ENCODE results near the gene ANKHD1.

Gene ANKHD1, protein sequence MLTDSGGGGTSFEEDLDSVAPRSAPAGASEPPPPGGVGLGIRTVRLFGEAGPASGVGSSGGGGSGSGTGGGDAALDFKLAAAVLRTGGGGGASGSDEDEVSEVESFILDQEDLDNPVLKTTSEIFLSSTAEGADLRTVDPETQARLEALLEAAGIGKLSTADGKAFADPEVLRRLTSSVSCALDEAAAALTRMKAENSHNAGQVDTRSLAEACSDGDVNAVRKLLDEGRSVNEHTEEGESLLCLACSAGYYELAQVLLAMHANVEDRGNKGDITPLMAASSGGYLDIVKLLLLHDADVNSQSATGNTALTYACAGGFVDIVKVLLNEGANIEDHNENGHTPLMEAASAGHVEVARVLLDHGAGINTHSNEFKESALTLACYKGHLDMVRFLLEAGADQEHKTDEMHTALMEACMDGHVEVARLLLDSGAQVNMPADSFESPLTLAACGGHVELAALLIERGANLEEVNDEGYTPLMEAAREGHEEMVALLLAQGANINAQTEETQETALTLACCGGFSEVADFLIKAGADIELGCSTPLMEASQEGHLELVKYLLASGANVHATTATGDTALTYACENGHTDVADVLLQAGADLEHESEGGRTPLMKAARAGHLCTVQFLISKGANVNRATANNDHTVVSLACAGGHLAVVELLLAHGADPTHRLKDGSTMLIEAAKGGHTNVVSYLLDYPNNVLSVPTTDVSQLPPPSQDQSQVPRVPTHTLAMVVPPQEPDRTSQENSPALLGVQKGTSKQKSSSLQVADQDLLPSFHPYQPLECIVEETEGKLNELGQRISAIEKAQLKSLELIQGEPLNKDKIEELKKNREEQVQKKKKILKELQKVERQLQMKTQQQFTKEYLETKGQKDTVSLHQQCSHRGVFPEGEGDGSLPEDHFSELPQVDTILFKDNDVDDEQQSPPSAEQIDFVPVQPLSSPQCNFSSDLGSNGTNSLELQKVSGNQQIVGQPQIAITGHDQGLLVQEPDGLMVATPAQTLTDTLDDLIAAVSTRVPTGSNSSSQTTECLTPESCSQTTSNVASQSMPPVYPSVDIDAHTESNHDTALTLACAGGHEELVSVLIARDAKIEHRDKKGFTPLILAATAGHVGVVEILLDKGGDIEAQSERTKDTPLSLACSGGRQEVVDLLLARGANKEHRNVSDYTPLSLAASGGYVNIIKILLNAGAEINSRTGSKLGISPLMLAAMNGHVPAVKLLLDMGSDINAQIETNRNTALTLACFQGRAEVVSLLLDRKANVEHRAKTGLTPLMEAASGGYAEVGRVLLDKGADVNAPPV (N-terminal part only)

GRCh38 chr5:140401362-140402257 is at the start of gene ANKHD1:
ANKHD1 (plus strand) TSS chr5:140401833; CDS start chr5:140401968, 135 bp downstream.
- peak; percentile 99 for DNase-seq

GRCh38 chr5:140355546-140355945 is 46.1 kb upstream of the ANKHD1 start:
- no peak for DNase-seq

- no peak for DNase-seq
Measured at GRCh38 chr5:140356853-140357725, 44.5 kb upstream of the ANKHD1 start.

DNA sequence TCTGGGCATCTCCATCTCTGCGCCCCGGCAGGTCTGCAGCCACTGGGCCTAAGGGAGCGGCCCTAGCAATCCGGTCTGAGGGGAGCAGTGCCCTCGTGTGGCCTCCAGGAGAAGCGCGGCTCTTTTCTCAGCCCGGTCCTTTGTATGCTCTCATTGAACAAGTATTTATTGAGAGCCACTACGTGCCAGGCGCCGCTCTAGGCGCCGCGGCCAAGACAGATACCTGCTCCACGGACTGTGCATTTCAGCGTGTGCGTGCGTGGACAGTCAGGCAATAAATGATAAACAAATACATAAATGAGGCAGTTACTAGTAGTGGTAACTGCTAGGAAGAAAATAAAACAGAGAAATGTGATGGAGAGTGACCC is 43.9 kb upstream of the ANKHD1 start:
- peak; percentile 80 for DNase-seq

DNA sequence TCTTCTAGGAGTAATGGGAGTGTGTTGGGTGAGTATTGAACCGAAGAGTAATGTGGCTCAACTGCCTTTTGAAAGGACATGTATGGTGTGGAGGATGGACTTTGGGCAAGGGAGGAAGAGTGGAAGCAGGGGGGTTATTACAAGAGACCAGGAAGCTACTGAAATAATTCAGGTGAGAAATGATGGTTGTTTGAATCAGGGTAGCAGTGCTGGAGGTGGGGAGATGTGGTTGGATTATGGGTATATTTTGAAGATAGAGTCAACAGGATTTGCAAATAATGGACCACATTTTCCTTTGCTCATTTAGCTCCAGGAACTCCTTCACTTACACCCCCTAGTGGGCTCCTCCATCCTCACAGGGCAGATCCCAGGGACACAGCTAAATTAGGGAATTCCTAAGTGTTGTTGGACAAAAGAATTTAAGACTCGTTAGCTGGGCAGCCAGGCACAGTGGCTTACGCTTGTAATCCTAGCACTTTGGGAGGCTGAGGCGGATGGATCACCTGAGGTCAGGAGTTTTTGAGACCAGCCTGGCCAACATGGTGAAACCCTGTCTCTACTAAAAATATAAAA is 42.8 kb upstream of the ANKHD1 start:
- no peak for DNase-seq

GRCh38 chr5:140360101-140360500 is 41.5 kb upstream of the ANKHD1 start, which contains the start of gene SLC4A9:
SLC4A9 (plus strand) TSS chr5:140360194; CDS start chr5:140360237, 43 bp downstream.
- no peak for DNase-seq

DNA sequence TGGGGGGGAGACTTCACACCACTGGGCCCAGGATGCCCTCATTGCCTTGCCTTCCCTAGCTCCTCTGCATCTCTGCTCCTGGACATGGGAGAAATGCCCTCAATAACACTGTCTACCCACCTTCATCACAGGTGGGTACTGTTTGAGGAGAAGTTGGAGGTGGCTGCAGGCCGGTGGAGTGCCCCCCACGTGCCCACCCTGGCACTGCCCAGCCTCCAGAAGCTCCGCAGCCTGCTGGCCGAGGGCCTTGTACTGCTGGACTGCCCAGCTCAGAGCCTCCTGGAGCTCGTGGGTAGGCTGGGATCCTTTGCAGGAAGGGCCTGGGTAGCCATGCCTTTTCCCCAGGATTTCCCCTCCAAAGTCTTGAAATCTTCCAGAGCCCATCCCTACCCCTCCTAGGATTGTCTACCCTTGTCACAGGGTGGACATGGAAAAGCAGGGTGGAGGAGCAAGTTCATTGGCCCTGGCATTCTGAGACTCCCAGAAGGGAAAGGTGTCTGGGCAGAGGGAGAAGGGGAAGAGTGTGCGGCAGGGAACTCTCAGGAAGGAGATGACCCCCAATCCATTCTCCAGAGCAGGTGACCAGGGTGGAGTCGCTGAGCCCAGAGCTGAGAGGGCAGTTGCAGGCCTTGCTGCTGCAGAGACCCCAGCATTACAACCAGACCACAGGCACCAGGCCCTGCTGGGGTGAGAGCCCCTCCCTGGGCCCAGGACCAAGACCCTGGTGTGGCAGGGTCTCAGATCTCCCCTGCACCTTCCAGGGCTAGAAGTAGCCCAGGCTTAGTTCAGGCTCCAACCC is 40.8 kb upstream of the ANKHD1 start:
- DNase-seq, result no peak

GRCh38 chr5:140361901-140362300 is 39.7 kb upstream of the ANKHD1 start:
- no peak for DNase-seq

- no peak for DNase-seq
Measured at GRCh38 chr5:140362311-140362710, 39.3 kb upstream of the ANKHD1 start.

GRCh38 chr5:140362875-140363630 is 38.6 kb upstream of the ANKHD1 start:
- peak; percentile 68 for DNase-seq

DNA sequence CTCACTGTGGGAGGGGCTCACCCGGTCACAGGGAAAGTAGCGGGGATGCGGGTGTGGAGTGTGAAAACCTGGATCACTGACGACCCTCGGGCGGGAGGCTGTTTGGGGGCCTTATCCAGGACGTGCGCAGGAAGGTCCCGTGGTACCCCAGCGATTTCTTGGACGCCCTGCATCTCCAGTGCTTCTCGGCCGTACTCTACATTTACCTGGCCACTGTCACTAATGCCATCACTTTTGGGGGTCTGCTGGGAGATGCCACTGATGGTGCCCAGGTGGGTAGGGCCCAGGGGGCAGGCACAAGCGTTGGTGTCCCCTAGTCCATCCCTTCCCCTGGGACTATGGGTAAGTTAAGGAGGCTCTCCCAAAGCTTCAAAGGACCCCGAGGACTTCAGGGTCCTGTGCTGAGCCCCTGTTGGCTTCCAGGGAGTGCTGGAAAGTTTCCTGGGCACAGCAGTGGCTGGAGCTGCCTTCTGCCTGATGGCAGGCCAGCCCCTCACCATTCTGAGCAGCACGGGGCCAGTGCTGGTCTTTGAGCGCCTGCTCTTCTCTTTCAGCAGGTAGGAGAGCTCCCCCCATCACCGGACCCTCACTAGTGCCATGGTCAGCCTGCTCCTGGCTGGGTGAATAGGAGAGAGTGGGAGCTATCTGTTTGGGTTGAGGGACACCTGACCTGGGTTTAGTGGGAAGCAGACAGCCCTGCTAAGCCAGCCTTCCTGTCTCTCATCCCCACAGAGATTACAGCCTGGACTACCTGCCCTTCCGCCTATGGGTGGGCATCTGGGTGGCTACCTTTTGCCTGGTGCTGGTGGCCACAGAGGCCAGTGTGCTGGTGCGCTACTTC is 37.8 kb upstream of the ANKHD1 start:
- DNase-seq, result no peak

DNA sequence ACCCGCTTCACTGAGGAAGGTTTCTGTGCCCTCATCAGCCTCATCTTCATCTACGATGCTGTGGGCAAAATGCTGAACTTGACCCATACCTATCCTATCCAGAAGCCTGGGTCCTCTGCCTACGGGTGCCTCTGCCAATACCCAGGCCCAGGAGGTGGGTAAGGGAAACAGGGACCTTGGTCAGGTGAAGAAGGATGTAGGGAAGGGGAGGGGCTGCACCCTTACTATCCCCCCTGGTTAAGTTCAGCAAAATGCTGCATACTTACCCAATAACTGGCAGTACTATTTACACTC is 37.2 kb upstream of the ANKHD1 start:
- no peak for DNase-seq

DNA sequence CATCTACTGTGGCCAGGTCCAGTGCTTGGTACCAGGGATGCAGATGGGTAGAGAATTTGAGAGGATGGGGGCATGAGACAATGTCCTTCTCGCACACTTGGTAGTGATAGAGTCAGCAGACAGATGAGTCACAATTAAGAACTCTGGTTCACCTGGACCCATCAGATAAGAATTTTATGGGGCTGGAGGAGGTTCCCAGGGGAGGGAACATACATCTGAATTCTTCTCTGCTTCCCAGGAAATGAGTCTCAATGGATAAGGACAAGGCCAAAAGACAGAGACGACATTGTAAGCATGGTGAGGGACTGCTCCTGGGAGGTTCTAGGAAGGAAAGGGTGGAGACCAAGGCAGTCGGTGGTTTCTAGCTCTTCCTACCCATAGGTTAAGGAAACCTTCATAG is 36.4 kb upstream of the ANKHD1 start:
- no peak for DNase-seq

DNA sequence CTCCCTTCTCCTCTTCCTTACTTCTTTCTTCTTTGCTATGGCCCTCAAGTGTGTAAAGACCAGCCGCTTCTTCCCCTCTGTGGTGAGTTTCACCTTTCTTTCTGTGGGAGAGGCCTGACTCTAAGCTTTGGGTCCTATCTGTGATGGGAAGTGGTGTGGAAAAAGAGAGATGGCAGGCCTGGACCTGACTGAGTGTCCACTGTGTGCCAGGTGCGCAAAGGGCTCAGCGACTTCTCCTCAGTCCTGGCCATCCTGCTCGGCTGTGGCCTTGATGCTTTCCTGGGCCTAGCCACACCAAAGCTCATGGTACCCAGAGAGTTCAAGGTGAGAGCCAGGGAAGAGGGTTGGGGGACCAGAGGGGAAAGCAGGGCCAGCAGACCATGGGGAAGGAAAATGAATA is 35.7 kb upstream of the ANKHD1 start:
- no peak for DNase-seq

GRCh38 chr5:140366589-140367255 is 34.9 kb upstream of the ANKHD1 start:
- DNase-seq, result no peak

- no peak for DNase-seq
Measured at GRCh38 chr5:140367256-140368013, 34.2 kb upstream of the ANKHD1 start.
